T follicular helper cell (primary cell): ENCODE data around the gene TRIM8.
A peak's percentile ranks its signal among the peaks of the same experiment; 100 is the strongest.
"Not testable (repeated sequence)": the region's sequence is repeated elsewhere in the genome, so short reads cannot be mapped to it uniquely, and the experiment has no call there.

Experiments
- DNase-seq: peaks from one replicate; pipeline ENCODE4 v3.0.0-alpha.2; 2020; ENCODE audit warnings: low read depth

Gene TRIM8

DNA sequence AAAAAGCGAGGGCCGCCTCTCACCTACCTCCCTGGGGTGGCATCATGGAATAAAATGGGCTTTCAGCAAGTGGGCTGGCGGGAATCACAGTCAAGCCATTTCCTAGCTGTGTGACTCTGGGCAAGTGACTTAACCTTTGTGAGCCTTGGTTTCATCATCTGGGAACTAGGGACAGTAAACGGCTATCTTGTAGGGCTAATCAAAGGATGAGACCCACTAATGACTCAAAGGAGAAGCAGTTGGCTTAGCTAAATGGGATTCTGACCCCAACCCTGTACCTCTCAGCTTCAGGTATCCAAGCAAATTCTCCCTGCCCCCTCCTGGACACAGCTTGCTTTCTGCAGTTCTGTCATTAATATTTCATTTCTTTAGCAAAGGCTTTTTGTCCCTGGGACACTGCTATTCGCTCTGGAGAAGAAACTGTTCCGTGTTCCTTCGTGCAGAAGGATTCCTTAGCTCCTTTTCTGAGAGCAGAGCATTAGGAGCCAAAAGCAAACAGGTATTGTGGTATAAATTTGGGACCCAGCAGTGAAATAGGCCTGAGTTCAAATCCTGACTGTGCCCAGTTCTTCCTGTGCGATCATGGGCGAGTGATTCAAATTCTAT, 25.9 kb downstream of the TRIM8 start:
- DNase-seq = no peak

DNA sequence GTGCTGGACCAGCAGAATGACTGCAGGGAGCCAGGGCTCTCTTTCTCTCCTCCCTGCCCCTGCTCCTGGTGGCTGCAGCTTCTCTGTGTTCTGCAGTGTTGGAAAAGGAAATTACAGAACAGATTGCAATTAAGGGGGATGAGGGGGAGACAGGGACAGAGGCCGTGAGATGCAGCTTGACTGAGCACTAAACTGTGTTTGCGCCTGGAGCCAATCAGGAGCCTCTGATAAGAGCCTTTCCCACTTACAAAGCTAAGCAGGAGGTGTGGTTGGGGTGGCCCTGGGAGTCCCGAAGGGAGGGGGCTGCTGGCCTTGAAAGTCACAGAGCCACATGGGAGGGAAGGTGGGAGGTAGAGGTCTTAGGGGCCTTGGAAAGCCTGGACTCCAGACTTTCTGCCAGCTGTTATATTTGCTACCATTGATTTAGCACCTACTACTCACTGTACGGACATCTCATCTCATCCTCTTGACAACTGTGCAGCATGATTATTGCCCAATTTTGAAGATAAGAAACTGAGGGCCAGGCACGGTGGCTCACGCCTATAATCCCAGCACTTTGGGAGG, 26.7 kb downstream of the TRIM8 start:
- DNase-seq = no peak

- no peak for DNase-seq
Observed at GRCh38 chr10:102673236-102673818, 29.0 kb downstream of the TRIM8 start.

DNA sequence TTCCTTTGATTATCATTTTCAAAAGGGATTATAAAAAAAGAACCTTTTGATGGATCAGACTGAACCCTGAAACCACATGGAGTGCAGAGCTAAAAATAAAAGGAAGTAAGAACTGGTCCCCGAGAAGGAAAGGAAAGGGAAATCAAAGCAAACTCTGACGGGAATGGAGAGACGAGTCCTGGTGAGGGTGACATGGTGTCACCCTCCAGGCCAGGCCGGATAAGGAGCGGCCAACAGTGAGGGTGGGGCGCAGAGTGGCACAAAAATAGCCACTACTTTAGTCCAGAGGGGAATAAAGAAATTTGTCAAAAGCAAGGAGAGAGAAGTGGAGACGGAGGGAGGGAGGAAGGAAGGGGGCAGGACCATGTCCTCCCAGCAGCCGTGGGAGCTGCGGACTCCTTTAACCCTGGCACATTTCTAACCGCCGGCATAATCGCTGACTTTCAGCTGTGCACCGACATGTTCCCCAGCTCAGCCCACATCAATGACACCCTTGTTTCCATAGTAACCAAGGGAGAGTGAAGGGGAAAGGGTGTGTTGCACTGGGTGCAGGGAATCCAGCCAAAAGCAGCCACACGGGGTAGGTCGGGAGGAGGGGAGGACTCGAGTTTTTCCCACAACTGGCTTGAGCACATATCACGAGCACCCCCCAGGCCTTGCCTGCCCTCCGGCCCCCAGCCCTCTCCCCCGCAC, 29.7 kb downstream of the TRIM8 start:
- DNase-seq = peak; percentile 80

DNA sequence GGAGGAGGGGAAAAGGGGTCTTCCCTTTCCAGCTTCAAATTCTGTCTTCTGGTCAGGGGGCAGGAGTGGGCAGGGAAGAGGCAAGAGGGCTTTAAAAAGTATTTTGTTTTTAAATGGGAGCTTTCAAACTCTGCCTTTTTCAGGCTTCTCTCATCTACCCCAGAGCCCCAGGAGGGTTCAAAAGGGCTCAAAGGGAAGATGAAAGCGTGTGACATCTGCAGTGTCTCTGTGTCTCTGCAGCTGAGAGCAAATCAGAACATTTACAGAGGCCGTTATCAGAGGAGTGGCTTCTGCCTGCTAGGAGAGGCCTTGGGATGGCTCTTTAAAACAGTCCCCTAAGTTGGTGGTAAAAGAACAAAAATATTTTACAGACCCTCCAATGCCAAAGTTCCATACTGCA, 30.3 kb downstream of the TRIM8 start:
- DNase-seq = no peak

DNA sequence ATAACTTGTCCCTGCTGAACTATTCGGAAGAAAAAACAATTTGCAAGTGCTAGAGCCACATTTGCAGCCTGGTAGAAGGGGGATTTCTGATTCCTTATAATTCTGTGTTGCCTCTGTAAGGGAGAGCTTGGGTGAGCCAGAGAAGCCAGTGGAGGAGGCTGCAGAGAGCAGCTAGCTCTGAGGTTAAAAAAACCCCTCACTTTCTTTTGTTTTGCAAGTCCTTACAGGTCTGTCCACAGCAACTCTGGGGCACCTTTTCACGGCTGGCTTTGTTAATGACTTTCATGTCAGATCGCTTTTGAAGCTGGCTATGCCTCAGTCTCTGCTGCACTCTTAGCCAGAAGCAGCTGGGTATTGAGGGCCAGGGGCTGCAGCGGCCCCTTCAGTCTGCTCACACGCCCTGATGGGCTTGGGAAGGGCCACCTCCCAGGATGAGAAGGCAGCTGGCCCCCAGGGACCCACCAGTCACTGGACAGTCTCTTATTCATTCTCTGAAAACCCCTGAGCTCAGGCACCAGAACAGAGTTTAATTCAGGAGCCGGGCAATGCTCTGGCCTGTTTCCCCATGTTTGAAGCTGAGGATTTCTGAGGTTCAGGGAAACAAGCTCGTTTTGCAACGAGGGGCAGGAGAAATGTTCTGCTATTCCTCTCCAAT, 30.9 kb downstream of the TRIM8 start:
- no peak for DNase-seq

DNA sequence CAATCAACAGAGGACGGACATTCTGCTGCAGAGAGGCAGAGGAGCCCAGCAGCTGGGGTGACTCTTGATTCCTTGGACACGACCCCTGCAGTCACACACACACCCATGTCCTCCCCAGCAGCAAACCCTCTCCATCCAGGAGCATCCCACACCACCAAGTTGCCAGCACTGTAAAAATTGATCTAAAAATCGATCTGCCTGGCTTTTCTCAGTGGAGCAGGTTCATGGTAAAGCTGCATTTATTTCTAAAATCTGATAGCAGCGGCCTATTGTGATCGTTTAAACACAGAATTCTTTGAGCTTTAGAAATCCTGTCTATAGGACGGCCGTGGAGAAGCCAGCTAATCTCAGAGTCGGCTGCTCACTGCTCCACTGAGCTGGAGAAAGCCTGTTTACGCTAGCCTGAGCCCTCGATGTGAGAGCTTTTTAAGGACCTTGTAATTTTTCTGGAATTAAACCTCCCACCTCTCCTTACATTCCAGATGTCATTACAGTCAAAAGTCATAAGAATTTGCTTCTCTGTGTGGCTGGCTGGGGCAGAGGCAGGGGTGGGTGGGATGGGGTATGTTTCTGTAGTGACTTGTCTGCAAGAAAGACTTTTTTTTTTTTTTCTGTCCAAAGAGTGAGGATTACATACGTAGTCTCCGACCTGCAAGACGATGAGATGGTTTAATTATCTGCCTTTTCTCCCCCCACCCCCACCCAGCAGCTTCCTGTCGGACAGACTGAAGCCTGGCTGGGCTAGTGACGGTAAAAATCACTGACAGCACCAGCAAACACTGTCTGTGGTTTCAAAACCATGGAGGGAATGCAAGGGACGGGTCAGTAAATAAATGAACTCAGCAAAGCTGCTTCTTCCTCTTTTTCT, 31.6 kb downstream of the TRIM8 start:
- DNase-seq = no peak

DNA sequence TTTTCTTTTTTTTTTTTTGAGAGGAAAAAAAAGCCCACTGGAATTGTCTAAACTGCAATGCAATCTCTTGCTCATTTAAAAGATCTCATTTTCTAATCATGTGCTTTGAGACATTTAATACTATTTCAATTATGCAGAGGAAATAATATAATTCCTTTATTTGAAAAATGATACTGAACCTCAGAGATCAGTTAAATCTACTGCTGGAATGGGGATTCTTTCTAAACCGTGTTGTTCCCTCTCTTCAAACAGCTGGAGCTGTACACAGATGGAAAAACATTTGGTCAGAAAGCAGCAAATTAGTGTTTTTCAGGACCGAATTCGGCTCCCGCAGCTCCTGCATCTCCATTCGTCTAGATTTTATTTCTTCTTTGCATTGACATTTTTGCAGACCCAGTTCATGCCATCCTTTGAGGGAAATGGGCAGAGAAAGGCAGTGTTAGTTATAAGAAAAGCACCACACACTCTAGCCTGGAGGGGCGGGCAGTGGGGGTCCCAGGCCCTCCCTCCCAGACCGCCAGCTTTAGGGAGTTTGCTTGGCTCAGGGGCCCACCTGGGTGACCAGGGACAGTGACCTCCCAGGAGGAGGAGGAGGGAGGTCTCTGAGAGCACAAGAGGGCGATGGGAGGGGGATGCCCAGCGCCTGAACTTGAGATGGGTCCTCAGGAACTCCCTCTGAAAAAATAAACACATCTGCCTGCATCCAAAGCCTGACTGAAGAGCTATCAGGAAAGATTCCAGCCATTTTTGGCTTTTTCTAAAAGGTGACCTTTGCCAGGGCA, 32.4 kb downstream of the TRIM8 start:
- no peak for DNase-seq

GRCh38 chr10:102677331-102678067, 33.2 kb downstream of the TRIM8 start:
- no peak for DNase-seq

DNA sequence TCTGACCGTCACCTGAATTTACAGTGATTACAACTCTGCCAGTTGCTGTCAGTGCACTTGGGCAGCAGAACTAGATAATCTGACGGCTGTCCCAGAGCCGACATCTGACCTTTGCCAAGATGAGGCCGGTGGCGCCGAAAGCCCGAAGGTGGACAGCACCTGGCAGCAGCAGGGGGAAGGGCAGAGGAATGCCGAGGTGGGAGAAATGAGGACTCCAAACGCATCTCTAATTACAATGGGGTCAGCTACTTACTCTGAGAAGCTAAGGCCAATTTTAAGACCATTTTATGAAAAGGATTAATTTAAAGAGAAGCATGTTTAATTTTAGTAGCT, 33.8 kb downstream of the TRIM8 start:
- no peak for DNase-seq

- DNase-seq = no peak
Observed at GRCh38 chr10:102678842-102679289, 34.6 kb downstream of the TRIM8 start.

- no peak for DNase-seq
Observed at GRCh38 chr10:102679596-102679995, 35.3 kb downstream of the TRIM8 start.

DNA sequence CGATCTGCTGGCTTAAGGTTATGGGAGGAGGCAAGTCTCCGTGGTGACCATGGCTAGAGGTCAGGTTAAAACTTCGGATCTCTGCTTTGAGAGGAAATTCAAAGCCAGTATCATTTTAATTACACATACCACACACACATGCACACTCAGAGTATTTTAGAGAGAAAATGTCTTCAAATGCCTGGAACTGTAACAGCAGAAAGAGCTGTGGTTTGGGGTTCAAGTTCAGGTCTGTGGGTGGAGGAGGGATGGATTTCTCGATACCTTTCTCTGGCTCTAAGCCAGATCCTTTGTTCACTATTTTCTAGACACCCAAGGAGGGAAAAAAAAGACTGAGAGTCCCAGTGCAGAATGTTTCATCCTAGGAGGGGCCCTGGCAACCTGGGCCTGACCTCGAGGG, 37.4 kb downstream of the TRIM8 start:
- DNase-seq = no peak

DNA sequence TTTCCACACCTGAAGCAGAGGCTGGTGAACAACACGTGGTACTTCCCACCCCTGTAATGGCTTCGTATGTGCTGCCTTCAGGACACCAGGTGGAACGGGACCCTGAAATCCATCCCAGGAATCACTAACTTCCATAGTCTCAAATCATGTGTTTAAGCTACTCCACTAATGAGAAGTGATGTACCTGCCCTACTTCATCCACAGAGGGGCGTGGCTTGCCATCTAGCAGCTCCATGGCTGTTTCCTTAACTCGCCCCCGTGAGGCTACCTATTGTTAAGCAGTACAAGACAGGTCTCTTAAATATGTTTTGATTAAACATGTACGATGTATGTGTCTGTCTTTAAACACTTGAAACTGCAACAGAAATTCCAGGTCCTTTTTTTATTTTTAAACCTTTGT, 38.1 kb downstream of the TRIM8 start:
- DNase-seq = no peak

DNA sequence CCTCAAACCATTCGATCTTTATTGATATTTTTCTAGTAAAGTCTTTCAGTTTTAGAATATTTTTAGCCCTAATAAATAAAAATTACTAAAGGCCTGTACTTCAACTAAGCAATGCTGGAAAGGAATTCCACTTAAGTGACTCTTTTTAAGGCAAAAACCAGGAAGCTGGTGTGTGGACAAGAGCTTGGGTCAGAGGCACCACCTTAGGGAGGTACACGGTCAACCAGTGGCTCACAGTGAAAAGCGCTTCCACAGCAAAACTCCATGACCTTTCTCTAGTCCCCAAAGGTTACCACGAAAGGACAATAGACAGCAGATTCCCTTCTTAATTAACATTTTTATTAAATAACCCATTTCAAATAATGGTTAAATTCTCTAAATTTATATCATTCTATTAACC, 38.7 kb downstream of the TRIM8 start:
- no peak for DNase-seq

DNA sequence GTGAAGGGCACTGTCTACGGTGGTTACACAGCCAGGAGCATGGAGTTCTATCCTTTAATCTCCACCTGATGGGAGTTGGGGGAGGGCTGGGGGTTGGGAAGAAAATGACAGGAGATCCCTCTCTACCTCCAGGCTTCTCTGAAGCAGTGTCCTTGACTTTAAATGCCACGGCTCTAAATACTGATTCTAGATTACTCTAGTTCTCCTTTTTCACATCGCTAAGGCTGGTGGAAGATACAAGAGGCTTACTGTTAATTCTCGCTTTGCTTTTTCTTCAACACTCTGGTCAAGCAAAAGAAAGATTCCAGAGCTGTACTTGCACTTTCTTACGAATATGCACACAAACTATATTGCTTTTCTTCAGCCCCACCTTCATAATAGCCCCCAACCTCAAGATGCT, 39.5 kb downstream of the TRIM8 start:
- no peak for DNase-seq

GRCh38 chr10:102691285-102692066, 47.2 kb downstream of the TRIM8 start:
- no peak for DNase-seq

DNA sequence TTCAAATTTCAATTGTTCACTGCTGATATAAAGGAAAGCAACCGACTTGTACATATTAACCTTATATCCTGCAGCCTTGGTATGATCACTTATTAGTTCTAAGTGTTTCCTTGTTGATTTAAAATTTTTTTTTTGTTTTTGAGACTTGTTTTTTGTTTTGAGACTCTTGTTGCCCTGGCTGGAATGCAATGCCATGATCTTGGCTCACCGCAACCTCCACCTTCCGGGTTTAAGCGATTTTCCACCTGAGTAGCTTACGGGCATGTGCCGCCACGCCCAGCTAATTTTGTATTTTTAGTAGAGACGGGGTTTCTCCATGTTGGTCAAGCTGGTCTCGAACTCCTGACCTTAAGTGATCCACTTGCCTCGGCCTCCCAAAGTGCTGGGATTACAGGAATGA, 51.1 kb downstream of the TRIM8 start:
- DNase-seq = not testable (repeated sequence)

DNA sequence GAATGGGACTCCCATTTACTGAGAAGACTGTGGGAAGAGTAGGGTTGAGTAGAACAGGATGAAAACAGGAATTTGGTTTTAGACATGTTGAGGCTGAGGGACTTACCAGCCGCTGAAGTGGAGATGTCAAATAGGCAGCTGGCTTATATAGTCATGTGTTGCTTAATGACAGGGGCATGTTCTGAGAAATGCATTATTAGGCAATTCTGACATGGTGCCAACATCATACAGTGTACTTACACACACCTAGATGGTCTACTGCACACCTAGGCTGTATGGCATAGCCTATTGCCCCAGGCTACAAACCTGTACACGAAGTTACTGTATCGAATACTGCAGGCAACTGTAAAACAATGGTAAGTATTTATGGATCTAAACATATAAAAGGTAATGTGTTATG, 52.5 kb downstream of the TRIM8 start:
- no peak for DNase-seq

DNA sequence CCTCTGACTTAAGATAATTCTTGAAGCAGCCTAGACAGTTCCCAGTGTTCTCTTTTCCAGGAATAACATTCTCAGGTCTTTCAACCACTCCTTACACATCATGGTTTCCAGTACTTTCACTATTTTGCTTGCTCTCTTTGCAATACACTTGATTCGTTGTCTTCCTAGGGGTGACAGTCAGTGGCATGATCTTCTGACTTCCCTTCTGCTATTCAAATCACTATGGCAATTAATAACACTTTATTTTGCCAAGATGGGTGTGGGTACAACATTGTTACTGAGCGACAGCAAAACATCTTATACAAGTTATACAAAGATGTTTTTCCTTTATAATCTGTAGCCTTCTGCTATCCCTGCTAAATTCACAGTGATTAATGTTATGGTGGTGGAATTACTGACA, 54.6 kb downstream of the TRIM8 start:
- no peak for DNase-seq
